SK-N-SH treated with all-trans-retinoic acid at 6 μM for 48 hours (cell line): Measurements from ENCODE around the gene GTF3C2.

Source experiments
- TF ChIP-seq, protein P1 (sequence below): fragments of 250-450 bp; sonication (Bioruptor Pico); IDR thresholded peaks from 2 replicates; pipeline ENCODE4 v1.8.0; 2020; ENCODE audit warnings: mild to moderate bottlenecking, moderate library complexity, borderline replicate concordance
- TF ChIP-seq, protein P2 (sequence below): fragments of 250-450 bp; sonication (Bioruptor Pico); IDR thresholded peaks from 2 replicates; pipeline ENCODE4 v1.5.1; 2021; ENCODE audit warnings: mild to moderate bottlenecking, moderate library complexity
- TF ChIP-seq, protein P3 (sequence below): fragments of 250-450 bp; sonication (Bioruptor Pico); IDR thresholded peaks from 2 replicates; pipeline ENCODE4 v1.5.0; 2020; ENCODE audit warnings: mild to moderate bottlenecking, moderate library complexity

- TF ChIP-seq, protein P1, sequence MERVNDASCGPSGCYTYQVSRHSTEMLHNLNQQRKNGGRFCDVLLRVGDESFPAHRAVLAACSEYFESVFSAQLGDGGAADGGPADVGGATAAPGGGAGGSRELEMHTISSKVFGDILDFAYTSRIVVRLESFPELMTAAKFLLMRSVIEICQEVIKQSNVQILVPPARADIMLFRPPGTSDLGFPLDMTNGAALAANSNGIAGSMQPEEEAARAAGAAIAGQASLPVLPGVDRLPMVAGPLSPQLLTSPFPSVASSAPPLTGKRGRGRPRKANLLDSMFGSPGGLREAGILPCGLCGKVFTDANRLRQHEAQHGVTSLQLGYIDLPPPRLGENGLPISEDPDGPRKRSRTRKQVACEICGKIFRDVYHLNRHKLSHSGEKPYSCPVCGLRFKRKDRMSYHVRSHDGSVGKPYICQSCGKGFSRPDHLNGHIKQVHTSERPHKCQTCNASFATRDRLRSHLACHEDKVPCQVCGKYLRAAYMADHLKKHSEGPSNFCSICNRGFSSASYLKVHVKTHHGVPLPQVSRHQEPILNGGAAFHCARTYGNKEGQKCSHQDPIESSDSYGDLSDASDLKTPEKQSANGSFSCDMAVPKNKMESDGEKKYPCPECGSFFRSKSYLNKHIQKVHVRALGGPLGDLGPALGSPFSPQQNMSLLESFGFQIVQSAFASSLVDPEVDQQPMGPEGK (CRISPR knock-in tag): no peak
- TF ChIP-seq, protein P2, sequence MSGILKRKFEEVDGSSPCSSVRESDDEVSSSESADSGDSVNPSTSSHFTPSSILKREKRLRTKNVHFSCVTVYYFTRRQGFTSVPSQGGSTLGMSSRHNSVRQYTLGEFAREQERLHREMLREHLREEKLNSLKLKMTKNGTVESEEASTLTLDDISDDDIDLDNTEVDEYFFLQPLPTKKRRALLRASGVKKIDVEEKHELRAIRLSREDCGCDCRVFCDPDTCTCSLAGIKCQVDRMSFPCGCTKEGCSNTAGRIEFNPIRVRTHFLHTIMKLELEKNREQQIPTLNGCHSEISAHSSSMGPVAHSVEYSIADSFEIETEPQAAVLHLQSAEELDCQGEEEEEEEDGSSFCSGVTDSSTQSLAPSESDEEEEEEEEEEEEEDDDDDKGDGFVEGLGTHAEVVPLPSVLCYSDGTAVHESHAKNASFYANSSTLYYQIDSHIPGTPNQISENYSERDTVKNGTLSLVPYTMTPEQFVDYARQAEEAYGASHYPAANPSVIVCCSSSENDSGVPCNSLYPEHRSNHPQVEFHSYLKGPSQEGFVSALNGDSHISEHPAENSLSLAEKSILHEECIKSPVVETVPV: no peak
- TF ChIP-seq, protein P3, sequence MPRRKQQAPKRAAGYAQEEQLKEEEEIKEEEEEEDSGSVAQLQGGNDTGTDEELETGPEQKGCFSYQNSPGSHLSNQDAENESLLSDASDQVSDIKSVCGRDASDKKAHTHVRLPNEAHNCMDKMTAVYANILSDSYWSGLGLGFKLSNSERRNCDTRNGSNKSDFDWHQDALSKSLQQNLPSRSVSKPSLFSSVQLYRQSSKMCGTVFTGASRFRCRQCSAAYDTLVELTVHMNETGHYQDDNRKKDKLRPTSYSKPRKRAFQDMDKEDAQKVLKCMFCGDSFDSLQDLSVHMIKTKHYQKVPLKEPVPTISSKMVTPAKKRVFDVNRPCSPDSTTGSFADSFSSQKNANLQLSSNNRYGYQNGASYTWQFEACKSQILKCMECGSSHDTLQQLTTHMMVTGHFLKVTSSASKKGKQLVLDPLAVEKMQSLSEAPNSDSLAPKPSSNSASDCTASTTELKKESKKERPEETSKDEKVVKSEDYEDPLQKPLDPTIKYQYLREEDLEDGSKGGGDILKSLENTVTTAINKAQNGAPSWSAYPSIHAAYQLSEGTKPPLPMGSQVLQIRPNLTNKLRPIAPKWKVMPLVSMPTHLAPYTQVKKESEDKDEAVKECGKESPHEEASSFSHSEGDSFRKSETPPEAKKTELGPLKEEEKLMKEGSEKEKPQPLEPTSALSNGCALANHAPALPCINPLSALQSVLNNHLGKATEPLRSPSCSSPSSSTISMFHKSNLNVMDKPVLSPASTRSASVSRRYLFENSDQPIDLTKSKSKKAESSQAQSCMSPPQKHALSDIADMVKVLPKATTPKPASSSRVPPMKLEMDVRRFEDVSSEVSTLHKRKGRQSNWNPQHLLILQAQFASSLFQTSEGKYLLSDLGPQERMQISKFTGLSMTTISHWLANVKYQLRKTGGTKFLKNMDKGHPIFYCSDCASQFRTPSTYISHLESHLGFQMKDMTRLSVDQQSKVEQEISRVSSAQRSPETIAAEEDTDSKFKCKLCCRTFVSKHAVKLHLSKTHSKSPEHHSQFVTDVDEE (CRISPR knock-in tag): no peak
Measured at GRCh38 chr2:27376866-27377617, 20.5 kb upstream of the GTF3C2 start.
